DOHH2 (cell line): ENCODE measurements around the gene SAG.

Experiments
- H3F3A ChIP-seq: fragments of 200-600 bp; sonication (generic), shearing (Covaris generic); 2 replicates; pipeline ENCODE4 v1.6.0; 2016; ENCODE audit warnings: antibody characterized with exemption, mild to moderate bottlenecking; ENCODE audit not compliant: control insufficient read depth, insufficient read depth
- H3K27ac ChIP-seq: fragments of 200-600 bp; sonication (generic); 2 replicates; pipeline ENCODE4 v1.5.1; 2014; ENCODE audit warnings: low read depth, mild to moderate bottlenecking, low read length, moderate library complexity
- H3K27me3 ChIP-seq: fragments of 200-600 bp; sonication (generic); 2 replicates; pipeline ENCODE4 v1.6.1; 2014; ENCODE audit warnings: mild to moderate bottlenecking, low read length, mixed read lengths; ENCODE audit not compliant: control insufficient read depth
- H3K36me3 ChIP-seq: fragments of 200-600 bp; sonication (generic); 2 replicates; pipeline ENCODE4 v1.6.1; 2014; ENCODE audit warnings: mild to moderate bottlenecking, low read length, moderate library complexity, mixed read lengths; ENCODE audit not compliant: control insufficient read depth
- H3K4me1 ChIP-seq: fragments of 200-600 bp; sonication (generic); 2 replicates; pipeline ENCODE4 v1.6.1; 2014; ENCODE audit warnings: mild to moderate bottlenecking, low read length, mixed read lengths; ENCODE audit not compliant: control insufficient read depth
- H3K4me2 ChIP-seq: fragments of 200-600 bp; sonication (generic); 2 replicates; pipeline ENCODE4 v1.6.0; 2014; ENCODE audit warnings: mild to moderate bottlenecking, low read length, moderate library complexity
- H3K4me3 ChIP-seq: fragments of 200-600 bp; sonication (generic); 2 replicates; pipeline ENCODE4 v1.5.1; 2014; ENCODE audit warnings: mild to moderate bottlenecking, low read length, mixed read lengths
- H3K79me2 ChIP-seq: fragments of 200-600 bp; sonication (generic); 2 replicates; pipeline ENCODE4 v1.6.1; 2014; ENCODE audit warnings: mild to moderate bottlenecking, low read length, mixed read lengths; ENCODE audit not compliant: control insufficient read depth
- H3K9me2 ChIP-seq: fragments of 200-600 bp; sonication (generic); replicated peaks from 2 replicates; pipeline ENCODE4 v1.6.1; 2014; ENCODE audit warnings: mild to moderate bottlenecking, low read length, mixed read lengths; ENCODE audit not compliant: control insufficient read depth
- H3K9me3 ChIP-seq: fragments of 200-600 bp; sonication (generic); 2 replicates; pipeline ENCODE4 v1.6.1; 2014; ENCODE audit warnings: antibody characterized with exemption, low read length, mixed read lengths; ENCODE audit not compliant: control insufficient read depth, insufficient read depth
- H4K20me1 ChIP-seq: fragments of 200-600 bp; sonication (generic); 2 replicates; pipeline ENCODE4 v1.6.0; 2014; ENCODE audit warnings: low read depth, mild to moderate bottlenecking, antibody characterized with exemption, low read length, moderate library complexity; ENCODE audit not compliant: control insufficient read depth, insufficient read depth
- EZH2phosphoT487 ChIP-seq: fragments of 200-600 bp; sonication (generic); IDR thresholded peaks from 2 replicates; pipeline ENCODE4 v1.6.1; 2017; ENCODE audit warnings: borderline replicate concordance, mild to moderate bottlenecking, antibody characterized with exemption, low read length, moderate library complexity, mixed read lengths
- TF ChIP-seq, protein P1 (sequence below): fragments of 200-600 bp; sonication (generic); IDR thresholded peaks from one replicate; pipeline ENCODE4 v1.5.1; 2014; ENCODE audit warnings: antibody characterized with exemption, mild to moderate bottlenecking, low read depth, low read length; ENCODE audit not compliant: poor library complexity, severe bottlenecking

Gene SAG

GRCh38 chr2:233326500-233326899 lies 18.9 kb downstream of the SAG start:
- Histone ChIP-seq H3K9me3 (no peaks in the 10 kb centered on the region), H3K27me3 (peaks cover 8% of the 10 kb centered on the region), H3F3A (no peaks in the 10 kb centered on the region; the same call in 1 of the 2 replicates), H4K20me1 (no peaks in the 10 kb centered on the region), H3K4me2 (no peak overlapping the region), H3K4me3 (no peak overlapping the region), H3K36me3 (no peaks in the 10 kb centered on the region), H3K4me1 (peaks cover 31% of the 10 kb centered on the region), H3K9me2 (no peaks in the 10 kb centered on the region), H3K27ac (no peak overlapping the region), H3K79me2 (no peaks in the 10 kb centered on the region)
- TF ChIP-seq, protein P1, sequence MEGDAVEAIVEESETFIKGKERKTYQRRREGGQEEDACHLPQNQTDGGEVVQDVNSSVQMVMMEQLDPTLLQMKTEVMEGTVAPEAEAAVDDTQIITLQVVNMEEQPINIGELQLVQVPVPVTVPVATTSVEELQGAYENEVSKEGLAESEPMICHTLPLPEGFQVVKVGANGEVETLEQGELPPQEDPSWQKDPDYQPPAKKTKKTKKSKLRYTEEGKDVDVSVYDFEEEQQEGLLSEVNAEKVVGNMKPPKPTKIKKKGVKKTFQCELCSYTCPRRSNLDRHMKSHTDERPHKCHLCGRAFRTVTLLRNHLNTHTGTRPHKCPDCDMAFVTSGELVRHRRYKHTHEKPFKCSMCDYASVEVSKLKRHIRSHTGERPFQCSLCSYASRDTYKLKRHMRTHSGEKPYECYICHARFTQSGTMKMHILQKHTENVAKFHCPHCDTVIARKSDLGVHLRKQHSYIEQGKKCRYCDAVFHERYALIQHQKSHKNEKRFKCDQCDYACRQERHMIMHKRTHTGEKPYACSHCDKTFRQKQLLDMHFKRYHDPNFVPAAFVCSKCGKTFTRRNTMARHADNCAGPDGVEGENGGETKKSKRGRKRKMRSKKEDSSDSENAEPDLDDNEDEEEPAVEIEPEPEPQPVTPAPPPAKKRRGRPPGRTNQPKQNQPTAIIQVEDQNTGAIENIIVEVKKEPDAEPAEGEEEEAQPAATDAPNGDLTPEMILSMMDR, result no peak
- no peak for TF ChIP-seq EZH2phosphoT487

- H3K27ac ChIP-seq, result no peak overlapping the region
- no peak overlapping the region for H3K4me3 ChIP-seq
- no peaks in the 10 kb centered on the region for H3K9me3 ChIP-seq
- H3K4me2 ChIP-seq, result no peak overlapping the region
- H3K79me2 ChIP-seq, result no peaks in the 10 kb centered on the region
- no peaks in the 10 kb centered on the region for H3K9me2 ChIP-seq
- H3K4me1 ChIP-seq, result peaks cover 39% of the 10 kb centered on the region
- H3K36me3 ChIP-seq, result no peaks in the 10 kb centered on the region
- TF ChIP-seq, protein P1, result no peak
- TF ChIP-seq EZH2phosphoT487, result no peak
- H4K20me1 ChIP-seq, result no peaks in the 10 kb centered on the region
- peaks cover 5% of the 10 kb centered on the region for H3F3A ChIP-seq
- H3K27me3 ChIP-seq, result 0 out of 2 replicates have a peak, but pooled peaks cover 9% of the 10 kb centered on the region
Observed at GRCh38 chr2:233328922-233329321, 21.3 kb downstream of the SAG start.

DNA sequence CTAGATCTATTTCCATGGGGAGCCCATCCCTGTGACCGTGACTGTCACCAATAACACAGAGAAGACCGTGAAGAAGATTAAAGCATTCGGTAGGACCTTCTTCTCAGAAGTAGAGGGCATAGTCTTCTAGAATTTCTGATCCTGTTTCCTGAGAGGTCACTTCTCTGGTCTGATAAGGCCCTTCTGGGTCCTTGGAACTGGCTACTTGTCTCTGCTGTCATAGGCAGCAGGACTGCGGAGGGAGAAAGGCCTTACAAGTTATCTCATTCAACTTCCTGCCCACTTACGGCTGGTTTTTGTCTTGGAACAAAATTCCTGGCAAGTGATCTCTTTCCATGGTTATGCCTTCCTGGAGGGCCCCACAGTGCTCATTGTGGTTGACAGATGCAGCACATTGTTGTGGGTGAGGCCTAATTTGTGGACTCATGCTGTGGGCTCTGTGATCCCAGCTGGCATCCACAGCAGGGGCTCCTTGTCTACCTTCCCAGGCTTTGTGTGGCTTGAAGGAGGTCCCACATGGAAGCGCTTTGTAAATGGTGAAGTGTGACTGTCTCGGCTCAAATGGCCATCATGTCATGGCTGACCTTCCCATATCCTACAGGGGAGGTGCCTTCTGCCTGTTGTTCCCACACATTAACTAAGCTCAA lies 22.0 kb downstream of the SAG start:
- no peaks in the 10 kb centered on the region for H3K9me2 ChIP-seq
- peaks cover 40% of the 10 kb centered on the region for H3K4me1 ChIP-seq
- H4K20me1 ChIP-seq, result no peaks in the 10 kb centered on the region
- no peak overlapping the region for H3K4me3 ChIP-seq
- no peak overlapping the region for H3K4me2 ChIP-seq
- no peaks in the 10 kb centered on the region for H3K9me3 ChIP-seq
- no peak overlapping the region for H3K27ac ChIP-seq
- TF ChIP-seq EZH2phosphoT487, result no peak
- TF ChIP-seq, protein P1, result no peak
- peaks cover 5% of the 10 kb centered on the region for H3F3A ChIP-seq
- H3K36me3 ChIP-seq, result no peaks in the 10 kb centered on the region
- 0 out of 2 replicates have a peak, but pooled peaks cover 10% of the 10 kb centered on the region for H3K27me3 ChIP-seq
- H3K79me2 ChIP-seq, result no peaks in the 10 kb centered on the region
